Neural cell (in vitro differentiated cells): Measurements from ENCODE around the gene AGXT. TPM values are rescaled to one million over a fixed set of nuclear protein-coding genes. Genes with fewer than 3 reads are reported as not detected.

Experiments used
- H2AFZ ChIP-seq: fragments of 200-600, 300-800 bp; sonication (generic), shearing (Covaris generic); 2 replicates; pipeline ENCODE4 v1.6.0; 2014; ENCODE audit warnings: low read depth, mild to moderate bottlenecking, antibody characterized with exemption, low read length, moderate library complexity
- H3F3A ChIP-seq: fragments of 200-600 bp; shearing (Covaris generic); 2 replicates; pipeline ENCODE4 v1.6.1; 2016; ENCODE audit warnings: mild to moderate bottlenecking, moderate library complexity, mixed read lengths, antibody characterized with exemption, low read length; ENCODE audit not compliant: insufficient read depth, poor library complexity, severe bottlenecking
- H3K27ac ChIP-seq: fragments of 200-600, 300-800 bp; sonication (generic), shearing (Covaris generic); 2 replicates; pipeline ENCODE4 v1.5.1; 2014; ENCODE audit warnings: mild to moderate bottlenecking, low read length, moderate library complexity
- H3K27me3 ChIP-seq: fragments of 300-800, 200-600 bp; sonication (generic), shearing (Covaris generic); 2 replicates; pipeline ENCODE4 v1.6.0; 2014; ENCODE audit warnings: mild to moderate bottlenecking, low read depth, low read length, moderate library complexity; ENCODE audit not compliant: insufficient read depth
- H3K36me3 ChIP-seq: fragments of 300-800, 200-600 bp; sonication (generic), shearing (Covaris generic); 2 replicates; pipeline ENCODE4 v1.5.1; 2014; ENCODE audit warnings: mild to moderate bottlenecking, antibody characterized with exemption, low read length, moderate library complexity; ENCODE audit not compliant: insufficient read depth
- H3K4me2 ChIP-seq: fragments of 300-800, 200-600 bp; sonication (generic), shearing (Covaris generic); 2 replicates; pipeline ENCODE4 v1.6.0; 2014; ENCODE audit warnings: mild to moderate bottlenecking, low read length
- H3K4me3 ChIP-seq: fragments of 300-800, 200-600 bp; sonication (generic), shearing (Covaris generic); 2 replicates; pipeline ENCODE4 v1.5.1; 2014; ENCODE audit warnings: mild to moderate bottlenecking, low read length, moderate library complexity
- H3K79me2 ChIP-seq: fragments of 200-600 bp; shearing (Covaris generic); replicated peaks from 2 replicates; pipeline ENCODE4 v1.6.0; 2014; ENCODE audit warnings: mild to moderate bottlenecking, low read length, moderate library complexity; ENCODE audit not compliant: insufficient read depth
- H3K9ac ChIP-seq: fragments of 300-800, 200-600 bp; sonication (generic), shearing (Covaris generic); 2 replicates; pipeline ENCODE4 v1.6.1; 2016; ENCODE audit warnings: mild to moderate bottlenecking, low read length, mixed read lengths
- H3K9me2 ChIP-seq: fragments of 200-600 bp; shearing (Covaris generic); 2 replicates; pipeline ENCODE4 v1.6.1; 2016; ENCODE audit warnings: mild to moderate bottlenecking, low read length, mixed read lengths; ENCODE audit not compliant: insufficient read depth
- H3K9me3 ChIP-seq: fragments of 200-600, 300-800 bp; sonication (generic), shearing (Covaris generic); 2 replicates; pipeline ENCODE4 v1.6.1; 2016; ENCODE audit warnings: mild to moderate bottlenecking, mixed run types, low read length, moderate library complexity, mixed read lengths
- H4K20me1 ChIP-seq: fragments of 200-600 bp; shearing (Covaris generic); 2 replicates; pipeline ENCODE4 v1.6.1; 2016; ENCODE audit warnings: mild to moderate bottlenecking, mixed run types; ENCODE audit not compliant: insufficient read depth
- CTCF ChIP-seq: fragments of 450-650 bp; IDR thresholded peaks from 2 replicates; pipeline ENCODE4 v1.5.1; 2014; ENCODE audit warnings: antibody characterized with exemption, mild to moderate bottlenecking, moderate library complexity; ENCODE audit not compliant: poor library complexity, severe bottlenecking
- EP300 ChIP-seq: fragments of 450-650 bp; conservative IDR thresholded peaks from 2 replicates; pipeline ENCODE4 v1.6.1; 2014; ENCODE audit warnings: antibody characterized with exemption, mild to moderate bottlenecking, moderate library complexity; ENCODE audit not compliant: poor library complexity, severe bottlenecking
- EZH2 ChIP-seq: fragments of 200-600, 300-800 bp; shearing (Covaris generic), sonication (generic); IDR thresholded peaks from 2 replicates; pipeline ENCODE4 v1.6.1; 2014; ENCODE audit warnings: antibody characterized with exemption, low read length, borderline replicate concordance, mild to moderate bottlenecking; ENCODE audit not compliant: insufficient read depth, poor library complexity, severe bottlenecking
- MXI1 ChIP-seq: fragments of 450-650 bp; conservative IDR thresholded peaks from 2 replicates; pipeline ENCODE4 v1.6.1; 2014; ENCODE audit warnings: antibody characterized with exemption, mild to moderate bottlenecking; ENCODE audit not compliant: poor library complexity, severe bottlenecking
- POLR2AphosphoS5 ChIP-seq: IDR thresholded peaks from 2 replicates; pipeline ENCODE4 v1.6.1; 2012
- RAD21 ChIP-seq: fragments of 450-650 bp; conservative IDR thresholded peaks from 2 replicates; pipeline ENCODE4 v1.6.1; 2014; ENCODE audit warnings: antibody characterized with exemption, mild to moderate bottlenecking, moderate library complexity
- REST ChIP-seq: IDR thresholded peaks from 2 replicates; pipeline ENCODE4 v1.6.1; 2012; ENCODE audit warnings: borderline replicate concordance
- SMC3 ChIP-seq: fragments of 450-650 bp; conservative IDR thresholded peaks from 2 replicates; pipeline ENCODE4 v1.6.1; 2014; ENCODE audit warnings: antibody characterized with exemption, mild to moderate bottlenecking, moderate library complexity; ENCODE audit not compliant: poor library complexity
- TAF1 ChIP-seq: IDR thresholded peaks from 2 replicates; pipeline ENCODE4 v1.6.1; 2012; ENCODE audit warnings: low read depth
- polyA plus RNA-seq: library from polyadenylated mRNA; depleted of rRNA; stranded (reverse); fragments of >200 nt; gene quantifications from 2 replicates; pipeline ENCODE4 v1.2.3, GENCODE V29; 2014

AGXT gene
- polyA plus RNA-seq, 1 donor from 2014 or later, result not detected

- H3F3A ChIP-seq, result no peaks in the 10 kb centered on the region
- no peaks in the 10 kb centered on the region for H3K27me3 ChIP-seq
- no peak overlapping the region for H3K4me3 ChIP-seq
- H3K9ac ChIP-seq, result no peak overlapping the region
- no peak overlapping the region for H3K4me2 ChIP-seq
- no peaks in the 10 kb centered on the region for H3K79me2 ChIP-seq
- no peaks in the 10 kb centered on the region for H4K20me1 ChIP-seq
- no peak overlapping the region for H2AFZ ChIP-seq
- no peak overlapping the region for H3K27ac ChIP-seq
- no peaks in the 10 kb centered on the region for H3K9me3 ChIP-seq
- no peaks in the 10 kb centered on the region for H3K9me2 ChIP-seq
- H3K36me3 ChIP-seq, result no peaks in the 10 kb centered on the region
- TF ChIP-seq TAF1 (no peak), SMC3 (no peak), EP300 (no peak), REST (no peak), POLR2AphosphoS5 (no peak)
Observed at GRCh38 chr2:240888130-240888889, 19.7 kb downstream of the AGXT start.

GRCh38 chr2:240888890-240889573 is 20.4 kb downstream of the AGXT start:
- Histone ChIP-seq H3K4me2 (no peak overlapping the region), H3K9me3 (no peaks in the 10 kb centered on the region), H3K27me3 (no peaks in the 10 kb centered on the region), H3K9me2 (no peaks in the 10 kb centered on the region), H2AFZ (no peak overlapping the region), H4K20me1 (no peaks in the 10 kb centered on the region), H3K9ac (no peak overlapping the region), H3K36me3 (no peaks in the 10 kb centered on the region), H3K79me2 (no peaks in the 10 kb centered on the region), H3F3A (no peaks in the 10 kb centered on the region), H3K4me3 (no peak overlapping the region), H3K27ac (no peak overlapping the region)
- TF ChIP-seq CTCF (no peak), EP300 (no peak), RAD21 (no peak), EZH2 (no peak), SMC3 (no peak), MXI1 (no peak), POLR2AphosphoS5 (no peak), TAF1 (no peak), REST (no peak)
